K562 (cell line): ENCODE measurements around the gene ASPHD2.

Experiments used
- DACH1 ChIP-seq: fragments of 450-650 bp; IDR thresholded peaks from 2 replicates; pipeline ENCODE4 v1.6.1; 2018; ENCODE audit not compliant: partially characterized antibody
- MLLT1 ChIP-seq, 2 experiments: fragments of 450-650 bp; IDR thresholded peaks; 2 replicates each; pipeline ENCODE4 v1.6.1; 2016
- NFE2 ChIP-seq: IDR thresholded peaks from 2 replicates; pipeline ENCODE4 v1.6.1; 2014; ENCODE audit warnings: antibody characterized with exemption, low read depth
- TEAD1 ChIP-seq, 2 experiments: fragments of 450-650 bp in 1 of 2; sonication (generic) in 1 of 2; formaldehyde crosslinking; IDR thresholded peaks; 2 replicates each; pipeline versions ENCODE4 v1.4.0 to v1.8.0; 2020 to 2022; ENCODE audit warnings: mild to moderate bottlenecking in 2 of 2, missing genetic modification reagents in 1 of 2
- USF1 ChIP-seq: sonication (generic); formaldehyde crosslinking; IDR thresholded peaks from 2 replicates; pipeline ENCODE4 v1.9.0; 2022; ENCODE audit warnings: mild to moderate bottlenecking, missing genetic modification reagents
- ZHX1 ChIP-seq: fragments of 150-350 bp; conservative IDR thresholded peaks from 2 replicates; pipeline ENCODE4 v1.6.1; 2014; ENCODE audit warnings: low read length

- TF ChIP-seq ZHX1 = no peak
- no peak for TF ChIP-seq DACH1
- TF ChIP-seq TEAD1 (CRISPR knock-in tag; IDR thresholded peaks at IDR 0.05) = no peak
- TF ChIP-seq MLLT1 (IDR thresholded peaks at IDR 0.05) = no peak
- TF ChIP-seq NFE2 = no peak
- TF ChIP-seq USF1 (CRISPR knock-in tag) = no peak
These were observed 33.0 kb downstream of the ASPHD2 start for GRCh38 chr22:26462051-26462450.
